ENCODE data around the gene CCDC18.
"Not testable (repeated sequence)": the region's sequence is repeated elsewhere in the genome, so short reads cannot be mapped to it uniquely, and the experiment has no call there.

Gene CCDC18

DNA sequence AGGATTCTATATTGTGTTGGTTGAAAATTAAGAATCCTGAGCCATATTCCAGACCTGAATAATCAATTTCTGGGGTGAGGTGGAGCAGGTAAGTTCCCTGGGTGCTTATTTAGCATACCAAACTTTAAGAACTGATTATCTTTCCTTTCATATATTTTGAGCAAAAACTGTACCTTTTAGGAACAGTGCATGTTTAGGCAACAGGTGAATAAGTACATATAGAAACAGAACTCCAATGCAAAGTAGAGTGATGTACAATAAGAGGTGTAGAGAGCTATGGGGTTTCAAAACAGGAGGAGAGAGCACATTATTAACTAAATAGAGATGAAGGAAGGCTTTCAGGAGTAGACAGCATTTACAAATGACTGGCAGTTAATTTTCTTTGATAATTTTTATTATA lies 29.1 kb upstream of the CCDC18 start:
- H3K36me3 ChIP-seq (ENCODE audit: insufficient read depth, low read length), result peaks cover 49% of the 10 kb centered on the region
- H3K4me1 ChIP-seq (ENCODE audit: control insufficient read depth, insufficient read depth, low read length), result peaks cover 20% of the 10 kb centered on the region
- no peaks in the 10 kb centered on the region for H3K9me3 ChIP-seq (replicated peaks; ENCODE audit: low read length)
- no peak overlapping the region for H3K4me2 ChIP-seq (ENCODE audit: low read length)
- H3K27me3 ChIP-seq (ENCODE audit: control insufficient read depth, insufficient read depth, low read length), result no peaks in the 10 kb centered on the region
- H3K9ac ChIP-seq (ENCODE audit: low read depth, low read length), result no peak overlapping the region
- H3K4me3 ChIP-seq (ENCODE audit: low read length), result no peak overlapping the region

DNA sequence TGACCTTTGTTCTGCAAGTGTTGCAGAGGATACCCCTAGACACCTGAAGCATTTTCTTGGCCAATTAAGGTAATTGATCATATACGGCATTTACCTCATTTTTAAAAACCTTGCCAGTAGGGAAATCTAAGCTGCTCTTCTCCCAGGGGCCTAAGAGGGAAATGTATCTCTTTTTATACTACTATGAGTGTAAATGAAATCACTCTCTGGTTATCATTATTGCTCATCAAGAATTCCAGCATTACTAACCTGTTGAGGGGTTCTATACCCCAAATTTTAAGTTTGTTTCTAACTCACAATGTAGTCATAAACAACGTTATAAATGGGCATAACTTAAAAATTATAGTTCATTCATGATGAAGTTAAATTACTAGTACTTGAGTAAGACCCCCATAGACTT lies 27.7 kb upstream of the CCDC18 start:
- no peak overlapping the region for H3K4me2 ChIP-seq (ENCODE audit: low read length)
- H3K4me3 ChIP-seq (ENCODE audit: low read length), result no peak overlapping the region
- peaks cover 16% of the 10 kb centered on the region for H3K4me1 ChIP-seq (ENCODE audit: control insufficient read depth, insufficient read depth, low read length)
- H3K27me3 ChIP-seq (ENCODE audit: control insufficient read depth, insufficient read depth, low read length), result no peaks in the 10 kb centered on the region
- H3K9ac ChIP-seq (ENCODE audit: low read depth, low read length), result no peak overlapping the region
- H3K9me3 ChIP-seq (replicated peaks; ENCODE audit: low read length), result no peaks in the 10 kb centered on the region
- peaks cover 54% of the 10 kb centered on the region for H3K36me3 ChIP-seq (ENCODE audit: insufficient read depth, low read length)

DNA sequence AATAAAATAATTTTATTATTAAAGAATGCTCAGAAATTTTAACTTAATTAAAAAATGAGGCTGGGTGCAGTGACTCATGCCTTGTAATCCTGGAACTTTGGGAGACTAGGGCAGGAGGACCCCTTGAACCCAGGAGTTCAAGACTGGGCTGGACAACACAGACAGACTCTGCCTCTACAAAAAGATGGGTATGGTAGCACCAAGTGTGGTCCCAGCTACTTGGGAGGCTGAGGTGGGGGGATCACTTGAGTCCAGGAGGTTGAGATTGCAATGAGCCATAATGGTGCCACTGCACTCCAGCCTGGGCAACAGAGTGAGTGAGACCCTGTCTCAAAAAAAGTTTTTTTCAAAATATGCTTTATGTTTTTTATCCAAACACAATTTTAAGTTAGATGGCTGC lies 25.6 kb upstream of the CCDC18 start:
- no peak overlapping the region for H3K9ac ChIP-seq (ENCODE audit: low read depth, low read length)
- peaks cover 9% of the 10 kb centered on the region for H3K4me1 ChIP-seq (ENCODE audit: control insufficient read depth, insufficient read depth, low read length)
- H3K27me3 ChIP-seq (ENCODE audit: control insufficient read depth, insufficient read depth, low read length), result no peaks in the 10 kb centered on the region
- no peak overlapping the region for H3K4me3 ChIP-seq (ENCODE audit: low read length)
- H3K9me3 ChIP-seq (replicated peaks; ENCODE audit: low read length), result no peaks in the 10 kb centered on the region
- H3K4me2 ChIP-seq (ENCODE audit: low read length), result no peak overlapping the region
- peaks cover 46% of the 10 kb centered on the region for H3K36me3 ChIP-seq (ENCODE audit: insufficient read depth, low read length)

- Histone ChIP-seq H3K4me3 (ENCODE audit: low read length) (no peak overlapping the region), H3K36me3 (ENCODE audit: insufficient read depth, low read length) (peaks cover 42% of the 10 kb centered on the region), H3K4me2 (ENCODE audit: low read length) (no peak overlapping the region)
These were observed 25.2 kb upstream of the CCDC18 start for GRCh38 chr1:93155335-93155734.

DNA sequence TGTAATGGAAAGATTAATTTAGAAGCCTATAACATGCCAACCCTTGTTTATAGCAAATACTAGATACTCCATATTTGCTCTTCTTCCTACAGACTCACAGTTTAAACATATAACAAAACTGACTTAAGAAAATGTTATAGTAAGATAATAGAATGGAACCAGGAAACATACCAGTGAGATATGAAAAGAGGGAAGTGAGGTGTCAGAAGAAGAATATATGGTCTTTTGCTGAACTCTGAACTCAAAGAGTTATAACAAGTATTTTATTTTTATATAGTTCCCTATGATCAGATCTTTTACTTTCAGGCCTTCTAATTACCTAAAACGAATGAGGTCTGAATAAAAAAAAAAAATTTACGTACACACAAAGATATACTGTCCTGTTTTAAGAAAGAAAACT lies 21.2 kb upstream of the CCDC18 start:
- Histone ChIP-seq H3K27me3 (ENCODE audit: control insufficient read depth, insufficient read depth, low read length) (no peaks in the 10 kb centered on the region), H3K4me2 (ENCODE audit: low read length) (no peak overlapping the region), H3K4me1 (ENCODE audit: control insufficient read depth, insufficient read depth, low read length) (peaks cover 9% of the 10 kb centered on the region), H3K9ac (ENCODE audit: low read depth, low read length) (no peak overlapping the region), H3K9me3 (replicated peaks; ENCODE audit: low read length) (no peaks in the 10 kb centered on the region), H3K4me3 (ENCODE audit: low read length) (no peak overlapping the region), H3K36me3 (ENCODE audit: insufficient read depth, low read length) (peaks cover 36% of the 10 kb centered on the region)

More at GRCh38 chr1:93155335-93155734, 25.2 kb upstream of the CCDC18 start:
- H3K9me3 ChIP-seq (replicated peaks; ENCODE audit: low read length), result no peaks in the 10 kb centered on the region
- no peak overlapping the region for H3K9ac ChIP-seq (ENCODE audit: low read depth, low read length)
- peaks cover 9% of the 10 kb centered on the region for H3K4me1 ChIP-seq (ENCODE audit: control insufficient read depth, insufficient read depth, low read length)
- no peaks in the 10 kb centered on the region for H3K27me3 ChIP-seq (ENCODE audit: control insufficient read depth, insufficient read depth, low read length)

DNA sequence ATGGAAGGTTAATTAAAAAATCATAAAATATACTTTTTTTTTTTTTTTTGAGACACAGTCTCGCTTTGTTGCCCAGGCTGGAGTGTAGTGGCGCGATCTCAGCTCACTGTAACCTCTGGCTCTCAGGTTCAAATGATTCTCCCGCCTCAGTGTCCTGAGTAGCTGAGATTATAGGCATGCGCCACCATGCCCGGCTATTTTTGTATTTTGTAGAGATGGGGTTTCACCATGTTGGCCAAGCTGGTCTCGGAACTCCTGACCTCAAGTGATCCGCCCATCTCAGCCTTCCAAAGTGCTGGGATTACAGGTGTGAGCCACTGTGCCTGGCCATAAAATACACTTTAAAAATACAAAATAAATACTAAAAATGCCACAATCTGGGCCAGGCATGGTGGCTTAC lies 17.2 kb upstream of the CCDC18 start:
- H3K9me3 ChIP-seq (replicated peaks; ENCODE audit: low read length); H3K4me2 ChIP-seq (ENCODE audit: low read length); H3K4me1 ChIP-seq (ENCODE audit: control insufficient read depth, insufficient read depth, low read length); H3K9ac ChIP-seq (ENCODE audit: low read depth, low read length); H3K4me3 ChIP-seq (ENCODE audit: low read length); H3K27me3 ChIP-seq (ENCODE audit: control insufficient read depth, insufficient read depth, low read length): not testable (repeated sequence)
- H3K36me3 ChIP-seq (ENCODE audit: insufficient read depth, low read length), result peaks cover 18% of the 10 kb centered on the region

- no peak overlapping the region for H3K4me2 ChIP-seq (ENCODE audit: low read length)
- no peak overlapping the region for H3K4me3 ChIP-seq (ENCODE audit: low read length)
- H3K27me3 ChIP-seq (ENCODE audit: control insufficient read depth, insufficient read depth, low read length), result no peaks in the 10 kb centered on the region
- peaks cover 11% of the 10 kb centered on the region for H3K36me3 ChIP-seq (ENCODE audit: insufficient read depth, low read length)
- no peak overlapping the region for H3K9ac ChIP-seq (ENCODE audit: low read depth, low read length)
- no peaks in the 10 kb centered on the region for H3K9me3 ChIP-seq (replicated peaks; ENCODE audit: low read length)
- H3K4me1 ChIP-seq (ENCODE audit: control insufficient read depth, insufficient read depth, low read length), result no peaks in the 10 kb centered on the region
These were observed 15.7 kb upstream of the CCDC18 start for GRCh38 chr1:93164816-93165215.

- not testable (repeated sequence) for H3K4me2 ChIP-seq (ENCODE audit: low read length); H3K4me3 ChIP-seq (ENCODE audit: low read length); H3K9me3 ChIP-seq (replicated peaks; ENCODE audit: low read length); H3K4me1 ChIP-seq (ENCODE audit: control insufficient read depth, insufficient read depth, low read length); H3K27me3 ChIP-seq (ENCODE audit: control insufficient read depth, insufficient read depth, low read length); H3K9ac ChIP-seq (ENCODE audit: low read depth, low read length)
- peaks cover 11% of the 10 kb centered on the region for H3K36me3 ChIP-seq (ENCODE audit: insufficient read depth, low read length)
These were observed 14.6 kb upstream of the CCDC18 start for GRCh38 chr1:93165895-93166294.

- Histone ChIP-seq H3K9me3 (replicated peaks; ENCODE audit: low read length) (no peaks in the 10 kb centered on the region), H3K4me2 (ENCODE audit: low read length) (no peak overlapping the region), H3K4me1 (ENCODE audit: control insufficient read depth, insufficient read depth, low read length) (peaks cover 6% of the 10 kb centered on the region), H3K4me3 (ENCODE audit: low read length) (no peak overlapping the region), H3K36me3 (ENCODE audit: insufficient read depth, low read length) (peaks cover 3% of the 10 kb centered on the region), H3K9ac (ENCODE audit: low read depth, low read length) (no peak overlapping the region), H3K27me3 (ENCODE audit: control insufficient read depth, insufficient read depth, low read length) (no peaks in the 10 kb centered on the region)
These were observed 13.5 kb upstream of the CCDC18 start for GRCh38 chr1:93167006-93167405.

- H3K4me3 ChIP-seq (ENCODE audit: low read length); H3K4me2 ChIP-seq (ENCODE audit: low read length); H3K36me3 ChIP-seq (ENCODE audit: insufficient read depth, low read length); H3K9me3 ChIP-seq (replicated peaks; ENCODE audit: low read length); H3K9ac ChIP-seq (ENCODE audit: low read depth, low read length); H3K27me3 ChIP-seq (ENCODE audit: control insufficient read depth, insufficient read depth, low read length): not testable (repeated sequence)
- peaks cover 11% of the 10 kb centered on the region for H3K4me1 ChIP-seq (ENCODE audit: control insufficient read depth, insufficient read depth, low read length)
These were observed 10.3 kb upstream of the CCDC18 start for GRCh38 chr1:93170141-93170678.

DNA sequence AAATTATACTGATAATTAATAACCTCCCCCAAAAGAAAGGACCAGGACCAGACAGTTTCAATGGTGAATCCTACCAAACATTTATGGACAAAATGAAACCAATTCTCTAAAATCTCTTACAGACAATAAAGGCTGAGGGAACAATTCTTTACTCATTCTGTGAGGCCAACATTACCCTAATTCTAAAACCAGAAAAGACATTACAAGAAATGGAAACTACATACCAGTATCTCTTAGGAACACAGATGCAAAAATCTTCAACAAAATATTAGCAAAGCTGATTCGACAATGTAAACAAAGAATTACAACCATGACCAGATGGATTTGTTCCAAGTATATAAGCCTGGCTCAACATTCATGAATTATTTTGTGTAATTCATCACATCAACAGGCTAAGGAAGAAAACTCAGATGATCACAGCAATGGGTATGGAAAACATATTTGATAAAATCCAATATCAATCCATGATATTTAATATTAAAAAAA lies 8.9 kb upstream of the CCDC18 start:
- Histone ChIP-seq H3K4me2 (ENCODE audit: low read length) (no peak overlapping the region), H3K4me1 (ENCODE audit: control insufficient read depth, insufficient read depth, low read length) (peaks cover 11% of the 10 kb centered on the region), H3K9ac (ENCODE audit: low read depth, low read length) (no peak overlapping the region), H3K4me3 (ENCODE audit: low read length) (no peak overlapping the region), H3K9me3 (replicated peaks; ENCODE audit: low read length) (no peaks in the 10 kb centered on the region), H3K36me3 (ENCODE audit: insufficient read depth, low read length) (peaks cover 14% of the 10 kb centered on the region), H3K27me3 (ENCODE audit: control insufficient read depth, insufficient read depth, low read length) (no peaks in the 10 kb centered on the region)

- Histone ChIP-seq H3K9me3 (replicated peaks; ENCODE audit: low read length) (no peaks in the 10 kb centered on the region), H3K4me2 (ENCODE audit: low read length) (no peak overlapping the region), H3K36me3 (ENCODE audit: insufficient read depth, low read length) (peaks cover 16% of the 10 kb centered on the region), H3K4me3 (ENCODE audit: low read length) (no peak overlapping the region), H3K9ac (ENCODE audit: low read depth, low read length) (no peak overlapping the region), H3K27me3 (ENCODE audit: control insufficient read depth, insufficient read depth, low read length) (no peaks in the 10 kb centered on the region), H3K4me1 (ENCODE audit: control insufficient read depth, insufficient read depth, low read length) (peaks cover 19% of the 10 kb centered on the region)
These were observed 7.7 kb upstream of the CCDC18 start for GRCh38 chr1:93172778-93173177.
